SK-N-MC (cell line): ENCODE results near the gene PRR7.

Experiments
- EZH2 ChIP-seq: fragments of 200-600 bp; sonication (generic); IDR thresholded peaks from one replicate; pipeline ENCODE4 v1.6.1; 2017; ENCODE audit warnings: antibody characterized with exemption
- POLR2AphosphoS5 ChIP-seq: IDR thresholded peaks from 2 replicates; pipeline ENCODE4 v1.6.1; 2012; ENCODE audit warnings: mild to moderate bottlenecking, low read depth, low read length, borderline replicate concordance

DNA sequence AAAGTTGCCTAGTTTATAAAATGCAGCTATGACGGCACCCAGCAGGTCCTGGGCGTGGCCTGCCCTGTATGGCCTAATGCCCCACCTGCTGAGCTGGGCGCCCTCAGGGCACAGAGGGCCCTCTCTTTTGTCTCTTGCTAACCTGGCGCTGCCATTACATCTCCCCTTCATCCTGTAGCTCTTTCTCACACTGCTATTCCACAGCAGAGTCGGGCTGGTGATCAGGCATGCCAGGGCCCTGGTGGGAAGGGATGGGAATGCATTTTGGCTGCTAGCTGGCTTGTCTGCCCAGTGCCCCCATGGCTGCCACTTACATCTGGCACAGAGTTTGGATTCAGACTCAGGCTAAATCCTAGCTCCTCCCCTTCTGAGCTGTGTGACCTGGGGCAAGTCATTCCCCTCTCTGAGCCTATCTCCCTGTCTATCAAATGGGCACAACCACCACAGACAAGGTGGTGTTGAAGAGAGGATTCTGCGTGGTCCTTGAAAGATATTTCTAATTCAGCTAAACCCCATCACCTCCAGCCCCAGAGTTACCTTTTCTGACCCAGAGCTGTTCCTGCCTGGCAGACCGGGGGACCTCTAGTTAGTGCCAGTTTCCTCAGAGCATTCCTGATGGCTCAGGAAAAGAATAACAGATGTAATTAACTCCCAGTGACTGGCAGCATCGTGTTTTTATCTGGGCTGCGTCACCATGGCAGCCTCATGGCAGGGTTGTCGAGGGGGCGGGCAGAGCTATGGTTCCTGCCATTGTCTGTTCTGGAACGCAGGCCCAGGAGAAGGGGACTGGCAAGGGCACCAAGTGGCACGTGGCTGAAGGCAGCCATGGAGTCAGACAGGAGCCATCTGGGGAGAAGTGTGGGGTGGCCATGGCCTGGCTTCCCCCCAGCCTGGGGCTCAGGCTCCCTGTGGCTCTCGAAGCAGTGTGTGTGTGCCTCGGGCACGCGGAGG is 6.3 kb downstream of the PRR7 start:
- TF ChIP-seq EZH2 (no peak), POLR2AphosphoS5 (no peak)
